DOHH2 (cell line): ENCODE data around the gene CDK5R1.
A peak's percentile ranks its signal among the peaks of the same experiment; 100 is the strongest.

Experiments
- H3F3A ChIP-seq: fragments of 200-600 bp; sonication (generic), shearing (Covaris generic); 2 replicates; pipeline ENCODE4 v1.6.0; 2016; ENCODE audit warnings: antibody characterized with exemption, mild to moderate bottlenecking; ENCODE audit not compliant: control insufficient read depth, insufficient read depth
- H3K27ac ChIP-seq: fragments of 200-600 bp; sonication (generic); 2 replicates; pipeline ENCODE4 v1.5.1; 2014; ENCODE audit warnings: low read depth, mild to moderate bottlenecking, low read length, moderate library complexity
- H3K27me3 ChIP-seq: fragments of 200-600 bp; sonication (generic); 2 replicates; pipeline ENCODE4 v1.6.1; 2014; ENCODE audit warnings: mild to moderate bottlenecking, low read length, mixed read lengths; ENCODE audit not compliant: control insufficient read depth
- H3K36me3 ChIP-seq: fragments of 200-600 bp; sonication (generic); 2 replicates; pipeline ENCODE4 v1.6.1; 2014; ENCODE audit warnings: mild to moderate bottlenecking, low read length, moderate library complexity, mixed read lengths; ENCODE audit not compliant: control insufficient read depth
- H3K4me1 ChIP-seq: fragments of 200-600 bp; sonication (generic); 2 replicates; pipeline ENCODE4 v1.6.1; 2014; ENCODE audit warnings: mild to moderate bottlenecking, low read length, mixed read lengths; ENCODE audit not compliant: control insufficient read depth
- H3K4me2 ChIP-seq: fragments of 200-600 bp; sonication (generic); 2 replicates; pipeline ENCODE4 v1.6.0; 2014; ENCODE audit warnings: mild to moderate bottlenecking, low read length, moderate library complexity
- H3K4me3 ChIP-seq: fragments of 200-600 bp; sonication (generic); 2 replicates; pipeline ENCODE4 v1.5.1; 2014; ENCODE audit warnings: mild to moderate bottlenecking, low read length, mixed read lengths
- H3K79me2 ChIP-seq: fragments of 200-600 bp; sonication (generic); 2 replicates; pipeline ENCODE4 v1.6.1; 2014; ENCODE audit warnings: mild to moderate bottlenecking, low read length, mixed read lengths; ENCODE audit not compliant: control insufficient read depth
- H3K9me2 ChIP-seq: fragments of 200-600 bp; sonication (generic); replicated peaks from 2 replicates; pipeline ENCODE4 v1.6.1; 2014; ENCODE audit warnings: mild to moderate bottlenecking, low read length, mixed read lengths; ENCODE audit not compliant: control insufficient read depth
- H3K9me3 ChIP-seq: fragments of 200-600 bp; sonication (generic); 2 replicates; pipeline ENCODE4 v1.6.1; 2014; ENCODE audit warnings: antibody characterized with exemption, low read length, mixed read lengths; ENCODE audit not compliant: control insufficient read depth, insufficient read depth
- H4K20me1 ChIP-seq: fragments of 200-600 bp; sonication (generic); 2 replicates; pipeline ENCODE4 v1.6.0; 2014; ENCODE audit warnings: low read depth, mild to moderate bottlenecking, antibody characterized with exemption, low read length, moderate library complexity; ENCODE audit not compliant: control insufficient read depth, insufficient read depth
- EZH2phosphoT487 ChIP-seq: fragments of 200-600 bp; sonication (generic); IDR thresholded peaks from 2 replicates; pipeline ENCODE4 v1.6.1; 2017; ENCODE audit warnings: borderline replicate concordance, mild to moderate bottlenecking, antibody characterized with exemption, low read length, moderate library complexity, mixed read lengths
- TF ChIP-seq, protein P1 (sequence below): fragments of 200-600 bp; sonication (generic); IDR thresholded peaks from one replicate; pipeline ENCODE4 v1.5.1; 2014; ENCODE audit warnings: antibody characterized with exemption, mild to moderate bottlenecking, low read depth, low read length; ENCODE audit not compliant: poor library complexity, severe bottlenecking

The CDK5R1 gene

DNA sequence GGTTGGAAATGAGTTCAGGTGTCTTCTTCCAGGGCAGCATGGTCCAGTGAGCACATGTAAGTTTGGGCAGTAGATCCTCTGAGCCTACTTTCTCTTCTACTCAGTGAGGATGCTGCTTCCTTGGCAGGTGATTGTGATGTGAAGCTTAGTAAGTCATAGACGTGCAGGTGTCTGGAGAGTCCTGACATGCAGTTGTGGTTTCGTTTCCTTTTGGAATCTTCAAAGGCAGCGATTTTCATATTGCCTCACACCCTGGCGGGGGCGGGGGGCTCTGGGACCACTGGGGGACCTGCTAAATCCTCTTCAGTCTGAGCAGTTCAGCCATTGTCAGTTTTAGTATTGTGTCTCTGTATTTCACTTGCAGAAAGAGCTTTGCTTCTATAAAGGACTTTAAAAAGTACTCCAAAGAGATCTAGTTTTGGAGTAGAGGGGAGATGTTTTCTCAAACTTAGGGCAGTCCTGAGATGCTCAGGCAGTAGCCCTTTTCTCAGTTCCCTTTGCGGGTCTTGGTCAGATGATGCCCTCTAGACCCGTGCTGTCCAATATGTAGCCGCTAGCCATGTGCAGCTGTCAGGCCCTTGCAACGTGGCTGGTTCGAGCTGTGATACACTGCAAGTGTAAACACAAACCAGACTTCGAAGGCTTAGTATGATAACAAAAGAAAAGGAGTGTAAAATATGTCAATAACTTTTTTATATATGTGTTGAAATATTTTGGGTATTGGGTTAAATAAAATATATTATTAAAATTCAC lies 4.0 kb upstream of the CDK5R1 start:
- Histone ChIP-seq H3K4me3 (no peak overlapping the region), H4K20me1 (no peaks in the 10 kb centered on the region), H3K9me3 (no peaks in the 10 kb centered on the region), H3K9me2 (no peaks in the 10 kb centered on the region), H3K36me3 (peaks cover 49% of the 10 kb centered on the region), H3F3A (peaks cover 23% of the 10 kb centered on the region), H3K27me3 (no peaks in the 10 kb centered on the region), H3K79me2 (no peaks in the 10 kb centered on the region), H3K4me1 (peaks cover 25% of the 10 kb centered on the region), H3K4me2 (no peak overlapping the region), H3K27ac (no peak overlapping the region)
- TF ChIP-seq, protein P1, sequence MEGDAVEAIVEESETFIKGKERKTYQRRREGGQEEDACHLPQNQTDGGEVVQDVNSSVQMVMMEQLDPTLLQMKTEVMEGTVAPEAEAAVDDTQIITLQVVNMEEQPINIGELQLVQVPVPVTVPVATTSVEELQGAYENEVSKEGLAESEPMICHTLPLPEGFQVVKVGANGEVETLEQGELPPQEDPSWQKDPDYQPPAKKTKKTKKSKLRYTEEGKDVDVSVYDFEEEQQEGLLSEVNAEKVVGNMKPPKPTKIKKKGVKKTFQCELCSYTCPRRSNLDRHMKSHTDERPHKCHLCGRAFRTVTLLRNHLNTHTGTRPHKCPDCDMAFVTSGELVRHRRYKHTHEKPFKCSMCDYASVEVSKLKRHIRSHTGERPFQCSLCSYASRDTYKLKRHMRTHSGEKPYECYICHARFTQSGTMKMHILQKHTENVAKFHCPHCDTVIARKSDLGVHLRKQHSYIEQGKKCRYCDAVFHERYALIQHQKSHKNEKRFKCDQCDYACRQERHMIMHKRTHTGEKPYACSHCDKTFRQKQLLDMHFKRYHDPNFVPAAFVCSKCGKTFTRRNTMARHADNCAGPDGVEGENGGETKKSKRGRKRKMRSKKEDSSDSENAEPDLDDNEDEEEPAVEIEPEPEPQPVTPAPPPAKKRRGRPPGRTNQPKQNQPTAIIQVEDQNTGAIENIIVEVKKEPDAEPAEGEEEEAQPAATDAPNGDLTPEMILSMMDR, result no peak
- TF ChIP-seq EZH2phosphoT487, result no peak

DNA sequence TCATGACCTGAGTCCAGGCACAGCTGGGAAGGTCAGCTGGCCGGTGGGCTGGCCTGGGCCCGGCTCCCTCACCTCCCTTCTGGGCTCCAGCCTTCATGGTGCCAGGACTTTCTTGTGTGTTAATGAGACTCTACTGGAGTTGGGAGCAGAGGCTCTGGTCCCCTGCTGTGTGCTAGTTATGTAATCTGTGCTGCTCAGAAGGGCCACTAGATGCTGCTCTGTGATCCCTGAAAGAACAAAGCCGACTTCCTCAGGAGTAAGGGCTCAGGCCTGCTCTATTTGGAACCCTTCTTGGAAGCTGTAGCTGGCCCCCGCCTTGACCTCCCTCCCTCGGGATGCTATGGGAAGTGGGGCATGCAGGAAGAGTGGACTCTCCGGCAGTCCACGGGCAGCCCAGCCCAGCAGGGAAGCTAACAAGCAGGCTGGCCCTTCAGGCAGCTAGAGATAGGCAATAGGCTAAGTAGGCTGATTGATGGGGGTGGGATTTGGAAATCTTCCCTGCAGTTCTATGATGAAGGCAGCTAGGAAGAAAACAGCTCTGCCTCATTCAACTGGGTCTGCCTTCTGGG lies 3.3 kb upstream of the CDK5R1 start:
- H3K27ac ChIP-seq, result no peak overlapping the region
- peaks cover 41% of the 10 kb centered on the region for H3K36me3 ChIP-seq
- H3K4me3 ChIP-seq, result no peak overlapping the region
- no peak for TF ChIP-seq EZH2phosphoT487
- TF ChIP-seq, protein P1, result peak; percentile 73
- no peaks in the 10 kb centered on the region for H3K79me2 ChIP-seq
- H3K9me2 ChIP-seq, result no peaks in the 10 kb centered on the region
- no peaks in the 10 kb centered on the region for H3K9me3 ChIP-seq
- H3F3A ChIP-seq, result peaks cover 23% of the 10 kb centered on the region
- no peaks in the 10 kb centered on the region for H4K20me1 ChIP-seq
- H3K4me1 ChIP-seq, result peaks cover 25% of the 10 kb centered on the region
- H3K4me2 ChIP-seq, result no peak overlapping the region
- H3K27me3 ChIP-seq, result no peaks in the 10 kb centered on the region

DNA sequence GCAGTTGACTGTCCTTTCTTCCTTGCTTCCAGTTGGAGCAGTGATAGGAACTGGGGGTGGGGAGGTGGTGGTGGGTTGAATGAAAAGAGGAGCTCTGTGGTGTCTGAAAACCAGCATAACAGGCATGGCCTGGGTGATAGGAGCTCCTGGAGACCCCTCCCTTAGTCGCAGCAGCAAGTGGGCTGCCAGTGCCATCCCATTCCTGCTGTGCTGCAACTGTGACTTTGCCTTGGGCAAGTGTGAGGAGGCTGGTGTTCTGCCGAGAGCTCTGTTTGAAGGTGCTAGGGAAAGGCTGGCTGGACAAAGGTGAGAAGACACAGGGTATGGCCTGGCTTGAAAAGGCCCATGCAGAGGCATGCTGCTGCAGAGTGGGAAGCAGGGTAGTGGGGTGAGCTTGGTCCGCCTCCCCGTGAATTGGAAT lies 2.7 kb upstream of the CDK5R1 start:
- H3K27me3 ChIP-seq, result no peaks in the 10 kb centered on the region
- H3K4me2 ChIP-seq, result no peak overlapping the region
- H3K27ac ChIP-seq, result no peak overlapping the region
- no peaks in the 10 kb centered on the region for H4K20me1 ChIP-seq
- no peak overlapping the region for H3K4me3 ChIP-seq
- H3K36me3 ChIP-seq, result peaks cover 36% of the 10 kb centered on the region
- no peaks in the 10 kb centered on the region for H3K9me3 ChIP-seq
- peaks cover 25% of the 10 kb centered on the region for H3K4me1 ChIP-seq
- H3F3A ChIP-seq, result peaks cover 23% of the 10 kb centered on the region
- no peaks in the 10 kb centered on the region for H3K9me2 ChIP-seq
- no peaks in the 10 kb centered on the region for H3K79me2 ChIP-seq
- no peak for TF ChIP-seq EZH2phosphoT487
- TF ChIP-seq, protein P1, result no peak
